GM21529 (cell line): ENCODE data around the gene KAT5.
"Not testable (repeated sequence)": the region's sequence is repeated elsewhere in the genome, so short reads cannot be mapped to it uniquely, and the experiment has no call there.

ENCODE experiments used
- ATAC-seq: cut with Tn5 transposase; IDR thresholded peaks from one replicate; pipeline ENCODE4 v1.9.1; 2021; ENCODE audit not compliant: unreplicated experiment

KAT5 gene

GRCh38 chr11:65743681-65744025 lies 31.6 kb downstream of the KAT5 start:
- ATAC-seq = no peak

GRCh38 chr11:65744026-65744698 lies 32.1 kb downstream of the KAT5 start:
- ATAC-seq = no peak

GRCh38 chr11:65744699-65745042 lies 32.6 kb downstream of the KAT5 start:
- no peak for ATAC-seq

GRCh38 chr11:65745049-65745448 lies 33.0 kb downstream of the KAT5 start:
- no peak for ATAC-seq

GRCh38 chr11:65762169-65762568 lies 50.1 kb downstream of the KAT5 start:
- ATAC-seq = not testable (repeated sequence)

- ATAC-seq = not testable (repeated sequence)
Measured at GRCh38 chr11:65762816-65763215, 50.8 kb downstream of the KAT5 start.

- no peak for ATAC-seq
Measured at GRCh38 chr11:65764434-65764833, 52.4 kb downstream of the KAT5 start.

GRCh38 chr11:65766535-65766934 lies 54.5 kb downstream of the KAT5 start:
- ATAC-seq = no peak

- no peak for ATAC-seq
Measured at GRCh38 chr11:65767406-65767805, 55.4 kb downstream of the KAT5 start.

- not testable (repeated sequence) for ATAC-seq
Measured at GRCh38 chr11:65767806-65768205, 55.8 kb downstream of the KAT5 start.
